Activated CD8-positive, alpha-beta T cell treated with anti-CD3 and anti-CD28 coated beads for 36 hours (primary cell): ENCODE results near the gene SETD4. TPM values are rescaled to one million over a fixed set of nuclear protein-coding genes. Genes with fewer than 3 reads are reported as not detected.

ENCODE experiments used
- ATAC-seq: fragments of 200-7000 bp; cut with Tn5 transposase; one replicate; pipeline ENCODE4 v1.10.0; 2021; ENCODE audit warnings: mild to moderate bottlenecking, moderate library complexity
- CTCF ChIA-PET: fragments of 350-600 bp; sonication (Branson Sonifier 250); formaldehyde crosslinking; loops from one replicate; lab custom pipeline; 2021; ENCODE audit warnings: antibody characterized with exemption; lab: Charles Lee
- POLR2A ChIA-PET: fragments of 350-600 bp; sonication (Branson Sonifier 250); formaldehyde crosslinking; loops from one replicate; lab custom pipeline; 2021; ENCODE audit warnings: antibody characterized with exemption; lab: Charles Lee
- DNase-seq: peaks from one replicate; pipeline ENCODE4 v3.0.0-alpha.2; 2020
- H3K27ac Mint-ChIP-seq: one replicate; pipeline ENCODE4 v1.8.0; 2021; ENCODE audit warnings: mild to moderate bottlenecking, mixed read lengths
- H3K27me3 Mint-ChIP-seq: one replicate; pipeline ENCODE4 v1.8.0; 2021; ENCODE audit warnings: mixed read lengths
- H3K36me3 Mint-ChIP-seq: one replicate; pipeline ENCODE4 v1.8.0; 2021; ENCODE audit warnings: low read depth, mixed read lengths
- H3K4me1 Mint-ChIP-seq: one replicate; pipeline ENCODE4 v1.8.0; 2021; ENCODE audit warnings: low read depth, mixed read lengths
- H3K4me3 Mint-ChIP-seq: one replicate; pipeline ENCODE4 v1.8.0; 2021; ENCODE audit warnings: mild to moderate bottlenecking, moderate library complexity, mixed read lengths
- H3K9me3 Mint-ChIP-seq: one replicate; pipeline ENCODE4 v1.8.0; 2021; ENCODE audit warnings: mixed read lengths
- intact Hi-C: fragments of 100-400 bp; cut with micrococcal nuclease; formaldehyde crosslinking; loops from one replicate; pipeline ENCODE4 v1.10.0; 2022
- total RNA-seq, 2 experiments: library from RNA; stranded (reverse); gene quantifications; one replicate each; pipeline ENCODE4 v1.2.3, GENCODE V29; 2021
- TF ChIP-seq, protein P1 (sequence below): fragments of 200-600 bp; IDR thresholded peaks from one replicate; pipeline ENCODE4 v1.8.0; 2022; ENCODE audit warnings: antibody characterized with exemption, mild to moderate bottlenecking

The SETD4 gene
- total RNA-seq, 2 experiments from 2014 or later, result 18.5 to 19.1 TPM

DNA sequence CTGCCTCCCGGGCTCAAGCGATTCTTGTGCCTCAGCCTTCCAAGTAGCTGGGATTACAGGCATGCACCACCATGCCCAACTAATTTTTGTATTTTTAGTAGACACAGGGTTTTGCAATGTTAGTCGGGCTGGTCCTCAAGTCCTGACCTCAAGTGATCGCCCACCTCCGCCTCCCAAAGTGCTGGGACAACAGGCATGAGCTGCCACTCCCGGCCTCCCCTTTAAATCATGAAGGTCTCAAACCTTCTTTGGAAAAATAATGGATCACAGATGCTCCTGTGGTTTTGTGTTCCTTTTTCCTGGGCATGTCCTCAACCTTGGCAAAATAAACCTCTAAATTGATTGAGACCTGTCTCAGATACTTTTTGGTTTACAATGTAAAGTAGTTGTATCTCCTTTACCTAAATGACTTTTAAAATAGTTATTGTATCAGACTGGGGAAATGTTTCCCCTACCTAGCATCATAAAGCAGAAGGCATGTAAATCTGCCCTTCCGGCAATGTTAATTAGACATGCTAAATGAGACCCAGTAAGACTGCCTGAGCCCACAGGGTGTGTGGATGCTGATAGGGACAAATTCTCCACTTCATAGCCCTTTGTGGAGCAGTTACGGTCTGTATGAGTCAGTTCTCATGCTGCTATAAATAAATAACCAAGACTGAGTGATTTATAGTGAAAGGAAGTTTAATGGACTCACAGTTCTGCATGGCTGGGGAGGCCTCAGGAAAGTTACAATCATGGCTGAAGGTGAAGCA is 37.3 kb upstream of the SETD4 start:
- DNase-seq (no peak), ATAC-seq (peak; percentile 42)
- TF ChIP-seq, protein P1, sequence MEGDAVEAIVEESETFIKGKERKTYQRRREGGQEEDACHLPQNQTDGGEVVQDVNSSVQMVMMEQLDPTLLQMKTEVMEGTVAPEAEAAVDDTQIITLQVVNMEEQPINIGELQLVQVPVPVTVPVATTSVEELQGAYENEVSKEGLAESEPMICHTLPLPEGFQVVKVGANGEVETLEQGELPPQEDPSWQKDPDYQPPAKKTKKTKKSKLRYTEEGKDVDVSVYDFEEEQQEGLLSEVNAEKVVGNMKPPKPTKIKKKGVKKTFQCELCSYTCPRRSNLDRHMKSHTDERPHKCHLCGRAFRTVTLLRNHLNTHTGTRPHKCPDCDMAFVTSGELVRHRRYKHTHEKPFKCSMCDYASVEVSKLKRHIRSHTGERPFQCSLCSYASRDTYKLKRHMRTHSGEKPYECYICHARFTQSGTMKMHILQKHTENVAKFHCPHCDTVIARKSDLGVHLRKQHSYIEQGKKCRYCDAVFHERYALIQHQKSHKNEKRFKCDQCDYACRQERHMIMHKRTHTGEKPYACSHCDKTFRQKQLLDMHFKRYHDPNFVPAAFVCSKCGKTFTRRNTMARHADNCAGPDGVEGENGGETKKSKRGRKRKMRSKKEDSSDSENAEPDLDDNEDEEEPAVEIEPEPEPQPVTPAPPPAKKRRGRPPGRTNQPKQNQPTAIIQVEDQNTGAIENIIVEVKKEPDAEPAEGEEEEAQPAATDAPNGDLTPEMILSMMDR, result no peak
- H3K27me3 Mint-ChIP-seq, result peaks cover 7% of the 10 kb centered on the region
- ChIA-PET CTCF (interaction anchor here (1.0 kb wide), 1 partner anchor 15 kb away, joined by 3 read pairs; no protein-coding TSS in a partner anchor), POLR2A (no interaction called here)
- intact Hi-C loops, result no loop called here
- H3K27ac Mint-ChIP-seq, result no peak overlapping the region
- peaks cover 13% of the 10 kb centered on the region for H3K9me3 Mint-ChIP-seq
- H3K36me3 Mint-ChIP-seq, result peaks cover 7% of the 10 kb centered on the region
- no peak overlapping the region for H3K4me3 Mint-ChIP-seq
- no peaks in the 10 kb centered on the region for H3K4me1 Mint-ChIP-seq

DNA sequence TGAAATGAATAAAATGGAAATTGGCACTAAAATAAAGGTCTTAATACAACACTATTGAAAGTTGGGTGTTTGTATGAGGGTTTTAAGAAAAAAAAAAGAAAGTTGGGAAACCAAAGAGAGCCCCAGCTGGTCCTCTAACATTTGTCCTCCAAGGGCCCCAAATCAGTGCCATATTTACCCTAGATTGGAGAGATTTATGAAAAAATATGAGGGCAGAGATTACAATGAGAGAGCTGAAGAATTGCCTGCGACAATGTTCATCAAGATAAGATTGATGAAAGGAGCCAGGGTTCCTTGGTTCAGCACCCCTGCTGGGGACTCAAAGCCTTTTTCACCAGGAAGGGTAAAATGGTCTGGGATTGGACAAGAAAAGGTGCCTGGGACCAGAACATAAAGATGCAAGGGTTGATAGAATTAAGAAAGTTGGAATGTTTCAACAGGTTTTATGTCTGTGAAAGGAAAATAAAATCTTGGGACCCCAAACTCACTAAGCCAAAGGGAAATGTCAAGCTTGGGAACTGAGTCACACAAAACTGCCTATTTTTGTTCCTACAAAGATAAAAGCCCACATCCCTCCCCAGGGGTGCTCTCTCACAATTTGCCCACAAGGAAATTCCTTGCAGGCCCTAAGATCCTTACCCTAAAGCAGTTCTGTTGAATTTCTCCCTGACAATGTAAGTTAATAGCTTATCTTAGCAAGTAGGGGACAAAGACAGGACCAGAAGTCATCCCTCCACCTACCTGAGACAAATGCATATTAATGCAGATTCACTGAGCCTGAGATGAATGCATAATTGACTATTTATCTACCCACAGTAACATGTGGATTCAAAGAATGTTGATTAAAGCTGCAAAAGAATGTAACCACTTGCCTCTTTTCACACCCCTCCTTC is 36.3 kb upstream of the SETD4 start:
- peaks cover 7% of the 10 kb centered on the region for H3K27me3 Mint-ChIP-seq
- ATAC-seq (no peak), DNase-seq (no peak)
- no peaks in the 10 kb centered on the region for H3K4me1 Mint-ChIP-seq
- peaks cover 7% of the 10 kb centered on the region for H3K36me3 Mint-ChIP-seq
- ChIA-PET CTCF (interaction anchor here (0.6 to 1.0 kb wide), 2 partner anchors 16 to 17 kb away, joined by 3 read pairs; no protein-coding TSS in a partner anchor), POLR2A (no interaction called here)
- H3K4me3 Mint-ChIP-seq, result no peak overlapping the region
- peaks cover 13% of the 10 kb centered on the region for H3K9me3 Mint-ChIP-seq
- TF ChIP-seq, protein P1, result no peak
- intact Hi-C loops, result no loop called here
- H3K27ac Mint-ChIP-seq, result no peak overlapping the region

DNA sequence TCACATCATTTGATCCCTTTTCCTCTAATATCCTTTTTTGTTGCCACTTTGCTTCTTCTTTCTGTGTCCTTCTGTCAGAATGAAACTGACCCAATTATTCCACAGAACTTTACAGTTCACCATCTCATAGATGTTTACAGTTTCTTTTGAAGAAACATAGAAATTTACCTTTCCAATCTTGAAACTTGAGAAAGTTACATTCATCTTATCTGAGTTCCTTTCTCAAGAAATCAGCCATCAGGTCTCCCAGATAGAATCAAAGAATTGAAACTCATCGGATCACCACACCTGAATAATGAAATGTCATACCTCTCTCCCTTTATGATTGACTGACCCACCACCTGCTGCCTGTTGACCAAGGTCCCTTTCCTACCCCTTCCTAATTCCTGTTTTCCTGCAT is 33.2 kb upstream of the SETD4 start:
- POLR2A ChIA-PET, result no interaction called here
- intact Hi-C loops, result no loop called here
- Mint-ChIP-seq H3K9me3 (peaks cover 13% of the 10 kb centered on the region), H3K36me3 (peaks cover 7% of the 10 kb centered on the region), H3K4me1 (no peaks in the 10 kb centered on the region), H3K27me3 (peaks cover 7% of the 10 kb centered on the region), H3K27ac (no peak overlapping the region), H3K4me3 (no peak overlapping the region)
- ATAC-seq, result no peak
- CTCF ChIA-PET, result interaction anchor here (1.0 kb wide), 1 partner anchor 9 kb away, joined by 3 read pairs; no protein-coding TSS in a partner anchor
- no peak for DNase-seq
- TF ChIP-seq, protein P1, result no peak

DNA sequence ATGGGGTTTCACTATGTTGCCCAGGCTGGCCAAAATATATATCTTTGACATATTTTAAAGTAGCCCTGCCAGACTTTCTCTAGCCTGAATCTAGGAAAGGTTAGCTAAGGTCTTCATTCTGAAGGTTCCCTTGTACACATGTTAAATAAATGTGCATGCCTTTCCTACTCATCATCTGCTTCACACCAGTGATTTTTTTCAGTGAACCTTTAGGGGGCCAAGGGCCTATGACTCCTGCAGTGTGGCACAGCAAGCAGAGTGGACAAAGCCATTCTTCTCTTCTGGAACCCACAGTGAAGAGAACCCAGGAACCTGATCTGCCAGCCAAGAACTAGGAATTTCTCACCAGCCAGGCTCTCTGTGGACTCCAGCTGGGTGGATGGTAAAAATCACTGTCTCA is 32.4 kb upstream of the SETD4 start:
- peaks cover 7% of the 10 kb centered on the region for H3K27me3 Mint-ChIP-seq
- no peak overlapping the region for H3K4me3 Mint-ChIP-seq
- H3K27ac Mint-ChIP-seq, result no peak overlapping the region
- H3K4me1 Mint-ChIP-seq, result no peaks in the 10 kb centered on the region
- DNase-seq (no peak), ATAC-seq (no peak)
- ChIA-PET CTCF (no interaction called here), POLR2A (no interaction called here)
- peaks cover 13% of the 10 kb centered on the region for H3K9me3 Mint-ChIP-seq
- intact Hi-C loops, result no loop called here
- peaks cover 7% of the 10 kb centered on the region for H3K36me3 Mint-ChIP-seq
- TF ChIP-seq, protein P1, result no peak
